Stimulated activated CD4-positive, alpha-beta T cell treated with anti-CD3 and anti-CD28 coated beads, Interleukin-15, amount 100 ng/mL, for 48 hours (primary cell): ENCODE measurements around the gene DUSP16.

Experiments
- DNase-seq, 2 donors: peaks; one replicate each; pipeline ENCODE4 v3.0.0-alpha.2; 2020; ENCODE audit warnings: low read depth in 2 of 2

Gene DUSP16

GRCh38 chr12:12469386-12469785 lies 93.3 kb downstream of the DUSP16 start:
- DNase-seq: no peak

GRCh38 chr12:12468575-12468974 lies 94.1 kb downstream of the DUSP16 start:
- no peak for DNase-seq

- peak in 1 of 2 donors; percentile 24 for DNase-seq
These were observed 94.9 kb downstream of the DUSP16 start for GRCh38 chr12:12467688-12468261.

GRCh38 chr12:12467264-12467663 lies 95.4 kb downstream of the DUSP16 start:
- peak in 1 of 2 donors; percentile 24 for DNase-seq

- DNase-seq: no peak
These were observed 96.5 kb downstream of the DUSP16 start for GRCh38 chr12:12466157-12466556.

- DNase-seq: no peak
These were observed 97.1 kb downstream of the DUSP16 start for GRCh38 chr12:12465522-12465921.

GRCh38 chr12:12461923-12462315 lies 100.7 kb downstream of the DUSP16 start:
- peak in 1 of 2 donors; percentile 36 for DNase-seq

- peak in 1 of 2 donors; percentile 30 for DNase-seq
These were observed 101.4 kb downstream of the DUSP16 start for GRCh38 chr12:12460935-12461922.

GRCh38 chr12:12456637-12457036 lies 106.0 kb downstream of the DUSP16 start:
- no peak for DNase-seq

GRCh38 chr12:12454315-12454714 lies 108.3 kb downstream of the DUSP16 start:
- DNase-seq: no peak

GRCh38 chr12:12453635-12454034 lies 109.0 kb downstream of the DUSP16 start:
- DNase-seq: no peak

- no peak for DNase-seq
These were observed 110.2 kb downstream of the DUSP16 start for GRCh38 chr12:12452326-12452902.

GRCh38 chr12:12451098-12451497 lies 111.6 kb downstream of the DUSP16 start:
- DNase-seq: no peak

- DNase-seq: no peak
These were observed 112.6 kb downstream of the DUSP16 start for GRCh38 chr12:12450043-12450471.

- no peak for DNase-seq
These were observed 113.1 kb downstream of the DUSP16 start for GRCh38 chr12:12449533-12450025.

- no peak for DNase-seq
These were observed 114.8 kb downstream of the DUSP16 start for GRCh38 chr12:12447837-12448236.

- DNase-seq: no peak
These were observed 115.4 kb downstream of the DUSP16 start for GRCh38 chr12:12447236-12447635.

GRCh38 chr12:12446786-12447185 lies 115.9 kb downstream of the DUSP16 start:
- no peak for DNase-seq

GRCh38 chr12:12445882-12446181 lies 116.8 kb downstream of the DUSP16 start:
- DNase-seq: no peak

- no peak for DNase-seq
These were observed 117.3 kb downstream of the DUSP16 start for GRCh38 chr12:12445165-12445881.

GRCh38 chr12:12443431-12443878 lies 119.2 kb downstream of the DUSP16 start:
- no peak for DNase-seq

- DNase-seq: no peak
These were observed 120.1 kb downstream of the DUSP16 start for GRCh38 chr12:12442548-12443071.
